ENCODE data around the gene ENDOU.
A peak's percentile ranks its signal among the peaks of the same experiment; 100 is the strongest.

The ENDOU gene

GRCh38 chr12:47733142-47733541, 7.9 kb upstream of the ENDOU start:
- no peak overlapping the region for H3K4me3 ChIP-seq (replicated peaks in 1 of 2; ENCODE audit: low read depth in 2 of 2, low read length in 2 of 2)
- DNase-seq (ENCODE audit: low read depth in 2 of 2): no peak
- no peak for TF ChIP-seq CTCF (IDR thresholded peaks at IDR 0.05; ENCODE audit: low read depth, low read length)

GRCh38 chr12:47732504-47732903, 7.2 kb upstream of the ENDOU start:
- no peak for TF ChIP-seq CTCF (IDR thresholded peaks at IDR 0.05; ENCODE audit: low read depth, low read length)
- DNase-seq (ENCODE audit: low read depth in 2 of 2): no peak
- H3K4me3 ChIP-seq (replicated peaks in 1 of 2; ENCODE audit: low read depth in 2 of 2, low read length in 2 of 2): no peak overlapping the region

- no peak for DNase-seq (ENCODE audit: low read depth in 2 of 2)
- TF ChIP-seq CTCF (IDR thresholded peaks at IDR 0.05; ENCODE audit: low read depth, low read length): no peak
- no peak overlapping the region for H3K4me3 ChIP-seq (replicated peaks in 1 of 2; ENCODE audit: low read depth in 2 of 2, low read length in 2 of 2)
Observed at GRCh38 chr12:47731723-47732122, 6.4 kb upstream of the ENDOU start.

GRCh38 chr12:47730341-47730744, 5.1 kb upstream of the ENDOU start:
- DNase-seq (ENCODE audit: low read depth in 2 of 2): peak in 1 of 2 donors; percentile 14
- TF ChIP-seq CTCF (IDR thresholded peaks at IDR 0.05; ENCODE audit: low read depth, low read length): no peak
- no peak overlapping the region for H3K4me3 ChIP-seq (replicated peaks in 1 of 2; ENCODE audit: low read depth in 2 of 2, low read length in 2 of 2)

- no peak overlapping the region for H3K4me3 ChIP-seq (replicated peaks in 1 of 2; ENCODE audit: low read depth in 2 of 2, low read length in 2 of 2)
- DNase-seq (ENCODE audit: low read depth in 2 of 2): peak in 1 of 2 donors; percentile 38
- TF ChIP-seq CTCF (IDR thresholded peaks at IDR 0.05; ENCODE audit: low read depth, low read length): no peak
Observed at GRCh38 chr12:47729233-47729632, 3.9 kb upstream of the ENDOU start.

GRCh38 chr12:47725893-47726292, 603 bp upstream of the ENDOU start:
- H3K4me3 ChIP-seq (replicated peaks in 1 of 2; ENCODE audit: low read depth in 2 of 2, low read length in 2 of 2): no peak overlapping the region
- peak; percentile 72 to 83 for DNase-seq (ENCODE audit: low read depth in 2 of 2)

More at GRCh38 chr12:47725893-47726292, 603 bp upstream of the ENDOU start:
- TF ChIP-seq CTCF (IDR thresholded peaks at IDR 0.05; ENCODE audit: low read depth, low read length): no peak
